Trophoblast cell (in vitro differentiated cells and primary cell): ENCODE data around the gene TWSG1.

Experiments
- DNase-seq, 2 donors: peaks; one replicate each; pipeline ENCODE4 v3.0.0-alpha.2; 2016
- H2AFZ ChIP-seq: 2 replicates; pipeline ENCODE4 v1.6.1; 2013; ENCODE audit warnings: low read length, moderate library complexity, mild to moderate bottlenecking; ENCODE audit not compliant: insufficient read depth, poor library complexity
- H2AK5ac ChIP-seq: 2 replicates; pipeline ENCODE4 v1.6.1; 2013; ENCODE audit warnings: mild to moderate bottlenecking, low read length
- H2BK120ac ChIP-seq: 2 replicates; pipeline ENCODE4 v1.6.1; 2013; ENCODE audit warnings: low read length, mild to moderate bottlenecking, moderate library complexity; ENCODE audit not compliant: insufficient read depth, poor library complexity
- H2BK12ac ChIP-seq: 2 replicates; pipeline ENCODE4 v1.6.1; 2013; ENCODE audit warnings: mild to moderate bottlenecking, low read length, moderate library complexity
- H2BK5ac ChIP-seq: 2 replicates; pipeline ENCODE4 v1.6.1; 2013; ENCODE audit warnings: low read length, low read depth, moderate library complexity, mild to moderate bottlenecking; ENCODE audit not compliant: poor library complexity
- H3K14ac ChIP-seq: 2 replicates; pipeline ENCODE4 v1.6.1; 2013; ENCODE audit warnings: mild to moderate bottlenecking, low read length
- H3K18ac ChIP-seq: 2 replicates; pipeline ENCODE4 v1.6.1; 2013; ENCODE audit warnings: mild to moderate bottlenecking, low read length
- H3K23ac ChIP-seq: 2 replicates; pipeline ENCODE4 v1.6.1; 2013; ENCODE audit warnings: low read length
- H3K27ac ChIP-seq: 2 replicates; pipeline ENCODE4 v1.5.1; 2013; ENCODE audit warnings: low read depth, mild to moderate bottlenecking, inconsistent platforms, low read length, moderate library complexity
- H3K27me3 ChIP-seq: 2 replicates; pipeline ENCODE4 v1.6.1; 2013; ENCODE audit warnings: inconsistent platforms, mild to moderate bottlenecking, low read length, moderate library complexity; ENCODE audit not compliant: insufficient read depth
- H3K36me3 ChIP-seq, 2 experiments: 1 replicate in 1 of 2; 2 replicates in 1 of 2; pipeline ENCODE4 v1.6.1; 2013; ENCODE audit warnings: low read length in 2 of 2, mild to moderate bottlenecking in 2 of 2, moderate library complexity in 1 of 2; ENCODE audit not compliant: insufficient read depth in 2 of 2, control insufficient read depth in 1 of 2
- H3K4ac ChIP-seq: 2 replicates; pipeline ENCODE4 v1.6.1; 2013; ENCODE audit warnings: low read depth, mild to moderate bottlenecking, low read length, moderate library complexity
- H3K4me1 ChIP-seq, 2 experiments: 1 replicate in 1 of 2; 2 replicates in 1 of 2; pipeline ENCODE4 v1.6.1; 2013; ENCODE audit warnings: low read length in 2 of 2, mild to moderate bottlenecking in 2 of 2, moderate library complexity in 1 of 2; ENCODE audit not compliant: insufficient read depth in 2 of 2, control insufficient read depth in 1 of 2
- H3K4me2 ChIP-seq: 2 replicates; pipeline ENCODE4 v1.6.1; 2013; ENCODE audit warnings: inconsistent platforms, mild to moderate bottlenecking, low read length, moderate library complexity
- H3K4me3 ChIP-seq: 2 replicates; pipeline ENCODE4 v1.5.1; 2013; ENCODE audit warnings: mild to moderate bottlenecking, low read depth, low read length, inconsistent platforms
- H3K79me1 ChIP-seq: one replicate; pipeline ENCODE4 v1.6.1; 2013; ENCODE audit warnings: low read length
- H3K79me2 ChIP-seq: 2 replicates; pipeline ENCODE4 v1.6.1; 2013; ENCODE audit warnings: low read length, mild to moderate bottlenecking; ENCODE audit not compliant: control insufficient read depth, insufficient read depth, poor library complexity
- H3K9ac ChIP-seq: 2 replicates; pipeline ENCODE4 v1.6.1; 2013; ENCODE audit warnings: mild to moderate bottlenecking, low read length
- H3K9me3 ChIP-seq: 2 replicates; pipeline ENCODE4 v1.6.1; 2013; ENCODE audit warnings: low read depth, mild to moderate bottlenecking, control low read depth, inconsistent platforms, low read length; ENCODE audit not compliant: insufficient read depth
- H4K12ac ChIP-seq: 2 replicates; pipeline ENCODE4 v1.6.1; 2013; ENCODE audit warnings: low read depth, mild to moderate bottlenecking, low read length, moderate library complexity
- H4K8ac ChIP-seq: 2 replicates; pipeline ENCODE4 v1.6.1; 2013; ENCODE audit warnings: low read depth, mild to moderate bottlenecking, low read length, moderate library complexity
- H4K91ac ChIP-seq: one replicate; pipeline ENCODE4 v1.6.1; 2013; ENCODE audit warnings: low read depth, mild to moderate bottlenecking, low read length, moderate library complexity
- WGBS: extraction: QIAGEN DNeasy Blood & Tissue Kit; methylation state at CpG from one replicate; pipeline ENCODE4 v1.1.7; 2013; ENCODE audit warnings: missing lambda C conversion rate; ENCODE audit not compliant: insufficient read length, insufficient coverage; ENCODE audit errors: extremely low coverage; 5-methylcytosine and 5-hydroxymethylcytosine counted together

Gene TWSG1

GRCh38 chr18:9321736-9322135 lies 12.8 kb upstream of the TWSG1 start:
- Histone ChIP-seq H3K4me3 (no peak overlapping the region), H3K79me1 (no peaks in the 10 kb centered on the region), H3K4me1 (no peaks in the 10 kb centered on the region), H3K36me3 (no peaks in the 10 kb centered on the region), H4K91ac (no peak overlapping the region), H3K9me3 (no peaks in the 10 kb centered on the region), H2BK12ac (no peak overlapping the region), H2BK5ac (no peak overlapping the region), H3K79me2 (no peaks in the 10 kb centered on the region), H2AFZ (no peak overlapping the region), H3K9ac (no peak overlapping the region), H2BK120ac (no peak overlapping the region), H3K27me3 (no peaks in the 10 kb centered on the region), H4K8ac (no peak overlapping the region), H2AK5ac (no peak overlapping the region), H3K18ac (no peak overlapping the region), H3K4ac (no peak overlapping the region), H3K14ac (no peak overlapping the region), H3K4me2 (no peak overlapping the region), H3K23ac (no peak overlapping the region), H3K27ac (no peak overlapping the region), H4K12ac (no peak overlapping the region)
- no peak for DNase-seq
- no CpG with 5 or more reads among the region's 4 CpGs for WGBS

GRCh38 chr18:9322744-9323143 lies 11.8 kb upstream of the TWSG1 start:
- Histone ChIP-seq H4K8ac (no peak overlapping the region), H2AFZ (no peak overlapping the region), H3K4me3 (no peak overlapping the region), H3K4me1 (no peaks in the 10 kb centered on the region), H3K23ac (no peak overlapping the region), H3K36me3 (no peaks in the 10 kb centered on the region), H3K14ac (no peak overlapping the region), H3K9ac (no peak overlapping the region), H2BK12ac (no peak overlapping the region), H2AK5ac (no peak overlapping the region), H3K27me3 (no peaks in the 10 kb centered on the region), H2BK5ac (no peak overlapping the region), H4K12ac (no peak overlapping the region), H3K4me2 (no peak overlapping the region), H3K18ac (no peak overlapping the region), H3K79me2 (no peaks in the 10 kb centered on the region), H3K9me3 (no peaks in the 10 kb centered on the region), H3K27ac (no peak overlapping the region), H3K4ac (no peak overlapping the region), H4K91ac (no peak overlapping the region), H3K79me1 (no peaks in the 10 kb centered on the region), H2BK120ac (no peak overlapping the region)
- WGBS = no CpG with 5 or more reads among the region's 2 CpGs
- no peak for DNase-seq

- Histone ChIP-seq H4K91ac (no peak overlapping the region), H3K14ac (no peak overlapping the region), H3K4me1 (no peaks in the 10 kb centered on the region), H3K4me3 (no peak overlapping the region), H3K4me2 (no peak overlapping the region), H3K4ac (no peak overlapping the region), H2AFZ (no peak overlapping the region), H2AK5ac (no peak overlapping the region), H2BK12ac (no peak overlapping the region), H3K9me3 (no peaks in the 10 kb centered on the region), H4K8ac (no peak overlapping the region), H3K36me3 (no peaks in the 10 kb centered on the region), H3K27me3 (no peaks in the 10 kb centered on the region), H2BK5ac (no peak overlapping the region), H3K79me1 (no peaks in the 10 kb centered on the region), H3K27ac (no peak overlapping the region), H3K18ac (no peak overlapping the region), H2BK120ac (no peak overlapping the region), H3K79me2 (no peaks in the 10 kb centered on the region), H3K23ac (no peak overlapping the region), H4K12ac (no peak overlapping the region), H3K9ac (no peak overlapping the region)
- no peak for DNase-seq
- WGBS = no CpG with 5 or more reads among the region's 3 CpGs
Measured at GRCh38 chr18:9323750-9324445, 10.7 kb upstream of the TWSG1 start.

- no peak overlapping the region for H3K9ac ChIP-seq
- no peak overlapping the region for H4K91ac ChIP-seq
- no peak for DNase-seq
- no peak overlapping the region for H2AFZ ChIP-seq
- H3K27me3 ChIP-seq = no peaks in the 10 kb centered on the region
- H3K4me2 ChIP-seq = no peak overlapping the region
- H3K79me1 ChIP-seq = no peaks in the 10 kb centered on the region
- H3K27ac ChIP-seq = no peak overlapping the region
- H4K8ac ChIP-seq = no peak overlapping the region
- no peaks in the 10 kb centered on the region for H3K9me3 ChIP-seq
- H3K36me3 ChIP-seq = no peaks in the 10 kb centered on the region
- H3K18ac ChIP-seq = no peak overlapping the region
- no peaks in the 10 kb centered on the region for H3K4me1 ChIP-seq
- no peak overlapping the region for H4K12ac ChIP-seq
- no peak overlapping the region for H2AK5ac ChIP-seq
- no peaks in the 10 kb centered on the region for H3K79me2 ChIP-seq
- no peak overlapping the region for H3K4me3 ChIP-seq
- no CpG with 5 or more reads among the region's 2 CpGs for WGBS
- H3K4ac ChIP-seq = no peak overlapping the region
- H2BK12ac ChIP-seq = no peak overlapping the region
- H2BK5ac ChIP-seq = no peak overlapping the region
- no peak overlapping the region for H3K23ac ChIP-seq
- H2BK120ac ChIP-seq = no peak overlapping the region
- no peak overlapping the region for H3K14ac ChIP-seq
Measured at GRCh38 chr18:9325716-9326115, 8.9 kb upstream of the TWSG1 start.
